ENCODE results near the gene TP53I11. TPM values are rescaled to one million over a fixed set of nuclear protein-coding genes. Genes with fewer than 3 reads are reported as not detected.

The TP53I11 gene
- total RNA-seq, 1 donor from 2014 or later: 149 TPM

GRCh38 chr11:44913502-44913901 is 37.2 kb downstream of the TP53I11 start:
- no peak overlapping the region for H3K27ac Mint-ChIP-seq (ENCODE audit: unreplicated experiment)
- DNase-seq (ENCODE audit: low spot score): no peak
- no peak overlapping the region for H3K4me3 Mint-ChIP-seq (ENCODE audit: unreplicated experiment)
- peaks cover 52% of the 10 kb centered on the region for H3K36me3 Mint-ChIP-seq (ENCODE audit: low read depth, unreplicated experiment)
- H3K9me3 Mint-ChIP-seq (ENCODE audit: unreplicated experiment): no peaks in the 10 kb centered on the region
- H3K4me1 Mint-ChIP-seq (ENCODE audit: unreplicated experiment): peaks cover 34% of the 10 kb centered on the region
- no peak for TF ChIP-seq CTCF (IDR thresholded peaks at IDR 0.05; ENCODE audit: unreplicated experiment)
- peaks cover 54% of the 10 kb centered on the region for H3K27me3 Mint-ChIP-seq (ENCODE audit: unreplicated experiment)

- Mint-ChIP-seq H3K27ac (ENCODE audit: unreplicated experiment) (no peak overlapping the region), H3K4me3 (ENCODE audit: unreplicated experiment) (peak overlapping the region; percentile 70), H3K36me3 (ENCODE audit: low read depth, unreplicated experiment) (peaks cover 52% of the 10 kb centered on the region), H3K27me3 (ENCODE audit: unreplicated experiment) (peaks cover 51% of the 10 kb centered on the region), H3K4me1 (ENCODE audit: unreplicated experiment) (peaks cover 30% of the 10 kb centered on the region), H3K9me3 (ENCODE audit: unreplicated experiment) (no peaks in the 10 kb centered on the region)
- DNase-seq (ENCODE audit: low spot score): no peak
- no peak for TF ChIP-seq CTCF (IDR thresholded peaks at IDR 0.05; ENCODE audit: unreplicated experiment)
Observed at GRCh38 chr11:44912270-44912987, 38.3 kb downstream of the TP53I11 start.

GRCh38 chr11:44911029-44911814 is 39.5 kb downstream of the TP53I11 start:
- H3K27me3 Mint-ChIP-seq (ENCODE audit: unreplicated experiment): peaks cover 50% of the 10 kb centered on the region
- H3K27ac Mint-ChIP-seq (ENCODE audit: unreplicated experiment): peak overlapping the region; percentile 67
- H3K4me3 Mint-ChIP-seq (ENCODE audit: unreplicated experiment): peak overlapping the region; percentile 59
- peaks cover 49% of the 10 kb centered on the region for H3K36me3 Mint-ChIP-seq (ENCODE audit: low read depth, unreplicated experiment)
- peaks cover 27% of the 10 kb centered on the region for H3K4me1 Mint-ChIP-seq (ENCODE audit: unreplicated experiment)
- DNase-seq (ENCODE audit: low spot score): peak; percentile 85
- H3K9me3 Mint-ChIP-seq (ENCODE audit: unreplicated experiment): no peaks in the 10 kb centered on the region
- TF ChIP-seq CTCF (IDR thresholded peaks at IDR 0.05; ENCODE audit: unreplicated experiment): peak; percentile 96

GRCh38 chr11:44910591-44910990 is 40.1 kb downstream of the TP53I11 start:
- TF ChIP-seq CTCF (IDR thresholded peaks at IDR 0.05; ENCODE audit: unreplicated experiment): no peak
- peaks cover 55% of the 10 kb centered on the region for H3K36me3 Mint-ChIP-seq (ENCODE audit: low read depth, unreplicated experiment)
- DNase-seq (ENCODE audit: low spot score): no peak
- H3K4me3 Mint-ChIP-seq (ENCODE audit: unreplicated experiment): peak overlapping the region; percentile 59
- H3K4me1 Mint-ChIP-seq (ENCODE audit: unreplicated experiment): peaks cover 27% of the 10 kb centered on the region
- peak overlapping the region; percentile 67 for H3K27ac Mint-ChIP-seq (ENCODE audit: unreplicated experiment)
- peaks cover 45% of the 10 kb centered on the region for H3K27me3 Mint-ChIP-seq (ENCODE audit: unreplicated experiment)
- H3K9me3 Mint-ChIP-seq (ENCODE audit: unreplicated experiment): no peaks in the 10 kb centered on the region

GRCh38 chr11:44909557-44909956 is 41.1 kb downstream of the TP53I11 start:
- Mint-ChIP-seq H3K36me3 (ENCODE audit: low read depth, unreplicated experiment) (peaks cover 52% of the 10 kb centered on the region), H3K4me1 (ENCODE audit: unreplicated experiment) (peaks cover 34% of the 10 kb centered on the region), H3K9me3 (ENCODE audit: unreplicated experiment) (no peaks in the 10 kb centered on the region), H3K4me3 (ENCODE audit: unreplicated experiment) (no peak overlapping the region), H3K27ac (ENCODE audit: unreplicated experiment) (peak overlapping the region; percentile 24), H3K27me3 (ENCODE audit: unreplicated experiment) (peaks cover 45% of the 10 kb centered on the region)
- no peak for DNase-seq (ENCODE audit: low spot score)
- no peak for TF ChIP-seq CTCF (IDR thresholded peaks at IDR 0.05; ENCODE audit: unreplicated experiment)
